K562 (cell line): ENCODE measurements around the gene MYL6B. TPM values are rescaled to one million over a fixed set of nuclear protein-coding genes. Genes with fewer than 3 reads are reported as not detected.

ENCODE experiments used
- ARNT ChIP-seq, 2 experiments: fragments of 450-650 bp; IDR thresholded peaks; 2 replicates each; pipeline ENCODE4 v1.6.1; 2016; ENCODE audit warnings: mild to moderate bottlenecking in 1 of 2
- DACH1 ChIP-seq: fragments of 450-650 bp; IDR thresholded peaks from 2 replicates; pipeline ENCODE4 v1.6.1; 2018; ENCODE audit not compliant: partially characterized antibody
- EP400 ChIP-seq: fragments of 450-650 bp; IDR thresholded peaks from 2 replicates; pipeline ENCODE4 v1.6.1; 2017; ENCODE audit warnings: antibody characterized with exemption, mild to moderate bottlenecking, moderate library complexity
- FOXP1 ChIP-seq: sonication (generic); formaldehyde crosslinking; IDR thresholded peaks from 2 replicates; pipeline ENCODE4 v1.8.0; 2022; ENCODE audit warnings: mild to moderate bottlenecking, missing genetic modification reagents
- GTF2F1 ChIP-seq: IDR thresholded peaks from 2 replicates; pipeline ENCODE4 v1.6.1; 2011; ENCODE audit warnings: low read depth, low read length, improper control_type of control experiment
- HDAC1 ChIP-seq, 2 experiments: fragments of 450-650 bp; IDR thresholded peaks; 2 replicates each; pipeline ENCODE4 v1.6.1; 2016 to 2017; ENCODE audit warnings: inconsistent platforms in 1 of 2, mild to moderate bottlenecking in 1 of 2, moderate library complexity in 1 of 2
- HDGF ChIP-seq: fragments of 450-650 bp; IDR thresholded peaks from 2 replicates; pipeline ENCODE4 v1.6.1; 2016
- HLTF ChIP-seq: fragments of 450-650 bp; IDR thresholded peaks from 2 replicates; pipeline ENCODE4 v1.6.1; 2016
- JUN ChIP-seq, 2 experiments: sonication (generic) in 1 of 2; formaldehyde crosslinking in 1 of 2; IDR thresholded peaks; 2 replicates each; pipeline versions ENCODE4 v1.6.1 to v1.8.0; 2012 to 2022; ENCODE audit warnings: borderline replicate concordance in 2 of 2, mild to moderate bottlenecking in 2 of 2, improper control_type of control experiment in 1 of 2, low read depth in 1 of 2, low read length in 1 of 2, missing genetic modification reagents in 1 of 2
- KAT8 ChIP-seq: fragments of 450-650 bp; IDR thresholded peaks from 2 replicates; pipeline ENCODE4 v1.6.1; 2016; ENCODE audit warnings: low read depth, mild to moderate bottlenecking
- KDM5B ChIP-seq: fragments of 200-600 bp; sonication (generic); IDR thresholded peaks from 2 replicates; pipeline ENCODE4 v1.6.1; 2012; ENCODE audit warnings: low read depth, mild to moderate bottlenecking, moderate library complexity, low read length, control low read depth, inconsistent platforms; ENCODE audit not compliant: insufficient replicate concordance
- MTF1 ChIP-seq: fragments of 250-450 bp; sonication (Bioruptor Pico); IDR thresholded peaks from 2 replicates; pipeline ENCODE4 v1.9.0; 2021; ENCODE audit warnings: moderate library complexity, mild to moderate bottlenecking, inconsistent platforms, borderline replicate concordance
- MXI1 ChIP-seq: IDR thresholded peaks from 2 replicates; pipeline ENCODE4 v1.6.1; 2011; ENCODE audit warnings: low read depth, mild to moderate bottlenecking, improper control_type of control experiment, low read length
- MYNN ChIP-seq, 2 experiments: sonication (generic); formaldehyde crosslinking in 1 of 2; IDR thresholded peaks; 2 replicates each; pipeline versions ENCODE4 v1.5.0 to v1.6.1; 2016 to 2020; ENCODE audit warnings: antibody characterized with exemption in 1 of 2, missing genetic modification reagents in 1 of 2
- OTX1 ChIP-seq: fragments of 450-650 bp; formaldehyde crosslinking; IDR thresholded peaks from 2 replicates; pipeline ENCODE4 v1.4.0; 2022; ENCODE audit warnings: mild to moderate bottlenecking
- POLR2AphosphoS2 ChIP-seq: IDR thresholded peaks from 2 replicates; pipeline ENCODE4 v1.6.1; 2012; ENCODE audit warnings: low read length, improper control_type of control experiment
- RCOR1 ChIP-seq, 2 experiments: IDR thresholded peaks; 2 replicates each; pipeline ENCODE4 v1.6.1; 2012; ENCODE audit warnings: low read depth in 2 of 2, low read length in 2 of 2, borderline replicate concordance in 1 of 2, improper control_type of control experiment in 1 of 2
- TCF7L2 ChIP-seq: fragments of 150-350 bp; IDR thresholded peaks from 2 replicates; pipeline ENCODE4 v1.6.1; 2016; ENCODE audit warnings: low read depth, mild to moderate bottlenecking, low read length, moderate library complexity
- ZKSCAN8 ChIP-seq: fragments of 200-800 bp; sonication (Bioruptor generic); IDR thresholded peaks from 2 replicates; pipeline ENCODE4 v1.6.1; 2016; ENCODE audit warnings: missing genetic modification characterization, missing compliant biosample characterization
- ZNF121 ChIP-seq: sonication (generic); formaldehyde crosslinking; conservative IDR thresholded peaks from 2 replicates; pipeline ENCODE4 v1.8.0; 2022; ENCODE audit warnings: missing genetic modification reagents
- ZNF253 ChIP-seq: fragments of 250-450 bp; sonication (Bioruptor Pico); conservative IDR thresholded peaks from 2 replicates; pipeline ENCODE4 v1.6.1; 2021; ENCODE audit warnings: mild to moderate bottlenecking
- ZNF785 ChIP-seq: fragments of 250-450 bp; sonication (Bioruptor Pico); IDR thresholded peaks from 2 replicates; pipeline ENCODE4 v1.4.0; 2020; ENCODE audit warnings: mild to moderate bottlenecking
- polyA plus RNA-seq, 8 experiments: library from polyadenylated mRNA; depleted of rRNA in 4 of 8; stranded (reverse) in 5 of 8; unstranded in 3 of 8; fragments of >200 nt; fragmentation: Nextera tagmentation in 2 of 8; fragmentation: Illumina TruSeq in 1 of 8; extraction: Ambion mirVana in 2 of 8; extraction: Trizol in 1 of 8; gene quantifications; 2 replicates each; pipeline versions ENCODE4 v1.2.1 to v1.2.3, GENCODE V29; 2011 to 2014; ENCODE audit warnings: inconsistent platforms in 1 of 8, missing spikeins in 1 of 8
- total RNA-seq, 7 experiments: library from RNA; depleted of rRNA in 6 of 7; stranded (reverse); fragments of >200 nt in 6 of 7; fragmentation: Illumina TruSeq in 2 of 7; extraction: Trizol in 2 of 7; gene quantifications; 2 replicates each; pipeline versions ENCODE4 v1.2.1 to v1.2.3, GENCODE V29; 2011 to 2021; ENCODE audit warnings: low replicate concordance in 1 of 7
- TF ChIP-seq, protein P1 (sequence below): sonication (generic); formaldehyde crosslinking; IDR thresholded peaks from 2 replicates; pipeline ENCODE4 v1.4.0; 2020; ENCODE audit warnings: mild to moderate bottlenecking, missing genetic modification reagents
- TF ChIP-seq, protein P2 (sequence below), 2 experiments: fragments of 450-650 bp in 1 of 2; sonication (generic) in 1 of 2; formaldehyde crosslinking in 1 of 2; IDR thresholded peaks in 1 of 2; conservative IDR thresholded peaks in 1 of 2; 2 replicates each; pipeline versions ENCODE4 v1.6.1 to v1.8.1; 2016 to 2023; ENCODE audit warnings: mild to moderate bottlenecking in 2 of 2, moderate library complexity in 2 of 2, inconsistent platforms in 1 of 2, missing genetic modification reagents in 1 of 2
- TF ChIP-seq, protein P3 (sequence below): fragments of 450-650 bp; formaldehyde crosslinking; IDR thresholded peaks from 2 replicates; pipeline ENCODE4 v1.4.0; 2020; ENCODE audit warnings: mild to moderate bottlenecking, moderate library complexity

MYL6B gene
- total and polyA plus RNA-seq, 9 of the 15 experiments (the other 6 are each of a cell fraction or from before 2014, with no cell fraction given): 42.8 to 77.3 (median 68.6) TPM

- TF ChIP-seq HDGF (0 out of 2 replicates have a peak, but pooled peaks have one; percentile 16), ARNT (IDR thresholded peaks at IDR 0.05) (peak in 1 of 2 experiments; percentile 59; a peak in 2 of 4 replicates), DACH1 (no peak), ZNF785 (CRISPR knock-in tag) (no peak), MTF1 (CRISPR knock-in tag) (no peak), FOXP1 (CRISPR knock-in tag) (peak; percentile 88), ZNF253 (CRISPR knock-in tag) (no peak), GTF2F1 (no peak), MYNN (IDR thresholded peaks at IDR 0.05) (peak; percentile 69; the same call in 1 of the 2 replicates), MYNN (CRISPR knock-in tag; IDR thresholded peaks at IDR 0.05) (no peak), ZKSCAN8 (CRISPR knock-in tag) (no peak), KAT8 (no peak), JUN (IDR thresholded peaks at IDR 0.05; ENCODE audit: borderline replicate concordance, low read depth, low read length) (peak; percentile 62; the same call in 1 of the 2 replicates), JUN (CRISPR knock-in tag; IDR thresholded peaks at IDR 0.05; ENCODE audit: borderline replicate concordance) (peak; percentile 93), RCOR1 (IDR thresholded peaks at IDR 0.05; ENCODE audit: borderline replicate concordance in 1 of 2, low read depth in 2 of 2, low read length in 2 of 2) (peak in 1 of 2 experiments; percentile 47; a peak in 1 of 4 replicates), EP400 (peak; percentile 91), OTX1 (CRISPR knock-in tag) (peak; percentile 38; the same call in 1 of the 2 replicates), ZNF121 (CRISPR knock-in tag) (no peak), HLTF (no peak), POLR2AphosphoS2 (no peak), KDM5B (peak; percentile 98), HDAC1 (IDR thresholded peaks at IDR 0.05) (peak in 1 of 2 experiments; percentile 52; a peak in 2 of 4 replicates), TCF7L2 (no peak), MXI1 (peak; percentile 89)
- TF ChIP-seq, protein P1, sequence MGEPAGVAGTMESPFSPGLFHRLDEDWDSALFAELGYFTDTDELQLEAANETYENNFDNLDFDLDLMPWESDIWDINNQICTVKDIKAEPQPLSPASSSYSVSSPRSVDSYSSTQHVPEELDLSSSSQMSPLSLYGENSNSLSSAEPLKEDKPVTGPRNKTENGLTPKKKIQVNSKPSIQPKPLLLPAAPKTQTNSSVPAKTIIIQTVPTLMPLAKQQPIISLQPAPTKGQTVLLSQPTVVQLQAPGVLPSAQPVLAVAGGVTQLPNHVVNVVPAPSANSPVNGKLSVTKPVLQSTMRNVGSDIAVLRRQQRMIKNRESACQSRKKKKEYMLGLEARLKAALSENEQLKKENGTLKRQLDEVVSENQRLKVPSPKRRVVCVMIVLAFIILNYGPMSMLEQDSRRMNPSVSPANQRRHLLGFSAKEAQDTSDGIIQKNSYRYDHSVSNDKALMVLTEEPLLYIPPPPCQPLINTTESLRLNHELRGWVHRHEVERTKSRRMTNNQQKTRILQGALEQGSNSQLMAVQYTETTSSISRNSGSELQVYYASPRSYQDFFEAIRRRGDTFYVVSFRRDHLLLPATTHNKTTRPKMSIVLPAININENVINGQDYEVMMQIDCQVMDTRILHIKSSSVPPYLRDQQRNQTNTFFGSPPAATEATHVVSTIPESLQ (CRISPR knock-in tag): peak; percentile 92
- TF ChIP-seq, protein P2, sequence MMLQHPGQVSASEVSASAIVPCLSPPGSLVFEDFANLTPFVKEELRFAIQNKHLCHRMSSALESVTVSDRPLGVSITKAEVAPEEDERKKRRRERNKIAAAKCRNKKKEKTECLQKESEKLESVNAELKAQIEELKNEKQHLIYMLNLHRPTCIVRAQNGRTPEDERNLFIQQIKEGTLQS (IDR thresholded peaks at IDR 0.05): no peak
- TF ChIP-seq, protein P2 (CRISPR knock-in tag; conservative IDR thresholded peaks at IDR 0.05): no peak
- TF ChIP-seq, protein P3, sequence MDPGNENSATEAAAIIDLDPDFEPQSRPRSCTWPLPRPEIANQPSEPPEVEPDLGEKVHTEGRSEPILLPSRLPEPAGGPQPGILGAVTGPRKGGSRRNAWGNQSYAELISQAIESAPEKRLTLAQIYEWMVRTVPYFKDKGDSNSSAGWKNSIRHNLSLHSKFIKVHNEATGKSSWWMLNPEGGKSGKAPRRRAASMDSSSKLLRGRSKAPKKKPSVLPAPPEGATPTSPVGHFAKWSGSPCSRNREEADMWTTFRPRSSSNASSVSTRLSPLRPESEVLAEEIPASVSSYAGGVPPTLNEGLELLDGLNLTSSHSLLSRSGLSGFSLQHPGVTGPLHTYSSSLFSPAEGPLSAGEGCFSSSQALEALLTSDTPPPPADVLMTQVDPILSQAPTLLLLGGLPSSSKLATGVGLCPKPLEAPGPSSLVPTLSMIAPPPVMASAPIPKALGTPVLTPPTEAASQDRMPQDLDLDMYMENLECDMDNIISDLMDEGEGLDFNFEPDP (CRISPR knock-in tag): no peak
Observed at GRCh38 chr12:56104109-56104814, 48.1 kb upstream of the MYL6B start, which contains the start of gene PA2G4 (continued).
